Measurements from ENCODE around the gene AFF3.

AFF3 gene

DNA sequence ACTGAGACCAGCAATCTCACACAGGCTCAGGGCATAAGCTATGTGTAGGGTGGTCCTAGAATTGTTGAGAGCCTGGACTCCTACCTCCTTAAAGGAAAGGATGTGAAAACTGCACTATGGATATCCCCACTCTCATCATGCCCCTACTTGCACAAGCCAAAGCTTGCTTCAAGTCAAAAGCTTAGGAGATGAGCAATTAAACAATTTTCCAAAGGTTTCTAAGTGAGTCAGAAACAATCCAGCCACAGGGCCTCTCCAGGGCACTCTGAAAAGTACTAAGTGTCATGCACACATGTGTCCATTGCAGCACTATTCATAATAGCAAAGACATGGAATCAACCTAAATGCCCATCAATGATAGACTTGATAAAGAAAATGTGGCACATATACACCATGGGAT lies 215.4 kb downstream of the AFF3 start:
- no peak for DNase-seq (ENCODE audit: low spot score)
- TF ChIP-seq, protein P1, sequence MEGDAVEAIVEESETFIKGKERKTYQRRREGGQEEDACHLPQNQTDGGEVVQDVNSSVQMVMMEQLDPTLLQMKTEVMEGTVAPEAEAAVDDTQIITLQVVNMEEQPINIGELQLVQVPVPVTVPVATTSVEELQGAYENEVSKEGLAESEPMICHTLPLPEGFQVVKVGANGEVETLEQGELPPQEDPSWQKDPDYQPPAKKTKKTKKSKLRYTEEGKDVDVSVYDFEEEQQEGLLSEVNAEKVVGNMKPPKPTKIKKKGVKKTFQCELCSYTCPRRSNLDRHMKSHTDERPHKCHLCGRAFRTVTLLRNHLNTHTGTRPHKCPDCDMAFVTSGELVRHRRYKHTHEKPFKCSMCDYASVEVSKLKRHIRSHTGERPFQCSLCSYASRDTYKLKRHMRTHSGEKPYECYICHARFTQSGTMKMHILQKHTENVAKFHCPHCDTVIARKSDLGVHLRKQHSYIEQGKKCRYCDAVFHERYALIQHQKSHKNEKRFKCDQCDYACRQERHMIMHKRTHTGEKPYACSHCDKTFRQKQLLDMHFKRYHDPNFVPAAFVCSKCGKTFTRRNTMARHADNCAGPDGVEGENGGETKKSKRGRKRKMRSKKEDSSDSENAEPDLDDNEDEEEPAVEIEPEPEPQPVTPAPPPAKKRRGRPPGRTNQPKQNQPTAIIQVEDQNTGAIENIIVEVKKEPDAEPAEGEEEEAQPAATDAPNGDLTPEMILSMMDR (IDR thresholded peaks at IDR 0.05; ENCODE audit: borderline replicate concordance, control extremely low read depth, extremely low read depth, insufficient read depth, missing control alignments) = no peak
- in situ Hi-C loops (cut with MboI; ENCODE audit: low sequenced_read_pairs, unreplicated experiment) = no loop called here

DNA sequence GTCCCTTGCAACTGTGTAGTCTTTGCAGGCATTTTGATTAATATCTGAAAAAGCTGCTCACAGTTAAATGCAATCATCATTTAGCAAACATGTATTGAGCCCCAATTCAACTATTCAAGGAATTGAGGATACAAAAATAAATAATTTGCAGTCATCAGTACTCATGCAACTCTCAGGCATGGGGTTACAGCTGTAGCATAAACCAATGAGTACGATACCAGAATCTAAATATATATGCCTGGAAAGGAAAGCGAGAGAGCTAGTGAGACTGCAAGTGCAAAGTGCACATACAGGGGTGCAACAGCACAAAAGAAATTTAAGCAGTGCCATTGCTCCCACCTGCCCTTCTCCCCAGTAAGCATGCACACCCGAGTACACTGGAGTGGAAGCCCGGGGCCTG lies 216.4 kb downstream of the AFF3 start:
- TF ChIP-seq, protein P1 (IDR thresholded peaks at IDR 0.05; ENCODE audit: borderline replicate concordance, control extremely low read depth, extremely low read depth, insufficient read depth, missing control alignments) = no peak
- in situ Hi-C loops (cut with MboI; ENCODE audit: low sequenced_read_pairs, unreplicated experiment) = no loop called here
- no peak for DNase-seq (ENCODE audit: low spot score)

DNA sequence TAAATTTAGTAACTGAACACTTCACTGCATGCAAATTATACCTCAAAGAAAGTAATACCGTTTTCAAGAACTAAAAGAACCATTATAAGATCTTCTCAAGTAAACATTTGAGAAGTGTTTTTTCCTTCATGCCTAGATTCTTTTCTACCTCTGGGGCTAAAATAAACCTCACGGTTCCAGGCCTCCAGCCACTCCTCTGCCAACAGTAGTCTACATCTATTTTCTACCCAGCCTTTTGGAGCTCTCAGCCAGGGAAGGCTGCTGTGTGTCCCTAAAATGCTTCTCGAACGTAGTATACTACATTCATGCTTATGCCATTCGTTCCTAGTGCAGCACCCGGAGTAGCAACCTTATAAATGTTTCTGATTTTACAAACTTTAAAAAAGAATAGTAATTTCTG lies 219.7 kb downstream of the AFF3 start:
- in situ Hi-C loops (cut with MboI; ENCODE audit: low sequenced_read_pairs, unreplicated experiment) = no loop called here
- no peak for DNase-seq (ENCODE audit: low spot score)
- TF ChIP-seq, protein P1 (IDR thresholded peaks at IDR 0.05; ENCODE audit: borderline replicate concordance, control extremely low read depth, extremely low read depth, insufficient read depth, missing control alignments) = no peak

DNA sequence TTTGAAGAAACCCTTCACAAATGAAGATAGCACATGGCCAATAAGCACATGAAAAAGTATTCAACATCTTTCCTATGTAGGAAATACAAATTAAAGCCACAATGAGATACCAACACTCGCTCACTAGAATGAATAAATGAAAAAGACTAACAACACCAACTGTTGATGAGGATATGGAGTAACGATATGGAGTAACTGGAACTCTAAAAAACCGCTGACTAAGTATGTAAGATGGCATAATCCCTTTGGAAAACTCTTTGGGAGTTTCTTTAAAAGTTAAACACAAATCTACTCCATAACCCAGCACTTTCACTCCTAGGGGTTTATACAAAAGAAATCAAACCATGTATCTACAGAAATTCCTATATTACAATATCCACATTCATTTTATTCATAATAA lies 220.5 kb downstream of the AFF3 start:
- TF ChIP-seq, protein P1 (IDR thresholded peaks at IDR 0.05; ENCODE audit: borderline replicate concordance, control extremely low read depth, extremely low read depth, insufficient read depth, missing control alignments) = no peak
- in situ Hi-C loops (cut with MboI; ENCODE audit: low sequenced_read_pairs, unreplicated experiment) = no loop called here
- no peak for DNase-seq (ENCODE audit: low spot score)

DNA sequence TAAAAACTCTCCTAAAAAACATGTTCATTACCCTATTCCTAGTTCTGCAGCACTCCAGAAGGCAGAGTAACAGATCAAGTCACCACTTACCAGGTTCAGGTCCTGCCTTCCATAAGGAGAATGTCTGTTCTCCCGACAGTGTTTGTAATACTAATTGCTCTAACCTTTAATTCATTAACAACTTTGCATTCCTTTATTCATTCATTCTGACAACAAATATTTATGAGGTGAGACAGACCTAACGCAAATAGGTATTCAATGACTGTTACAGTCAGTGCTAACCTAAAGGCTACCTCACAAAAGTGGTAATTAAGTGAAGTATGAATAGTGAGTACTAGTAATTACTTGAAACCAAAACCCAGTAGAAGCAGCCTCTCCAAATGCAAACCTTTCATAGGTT lies 224.0 kb downstream of the AFF3 start:
- in situ Hi-C loops (cut with MboI; ENCODE audit: low sequenced_read_pairs, unreplicated experiment) = no loop called here
- DNase-seq (ENCODE audit: low spot score) = no peak
- TF ChIP-seq, protein P1 (IDR thresholded peaks at IDR 0.05; ENCODE audit: borderline replicate concordance, control extremely low read depth, extremely low read depth, insufficient read depth, missing control alignments) = no peak

DNA sequence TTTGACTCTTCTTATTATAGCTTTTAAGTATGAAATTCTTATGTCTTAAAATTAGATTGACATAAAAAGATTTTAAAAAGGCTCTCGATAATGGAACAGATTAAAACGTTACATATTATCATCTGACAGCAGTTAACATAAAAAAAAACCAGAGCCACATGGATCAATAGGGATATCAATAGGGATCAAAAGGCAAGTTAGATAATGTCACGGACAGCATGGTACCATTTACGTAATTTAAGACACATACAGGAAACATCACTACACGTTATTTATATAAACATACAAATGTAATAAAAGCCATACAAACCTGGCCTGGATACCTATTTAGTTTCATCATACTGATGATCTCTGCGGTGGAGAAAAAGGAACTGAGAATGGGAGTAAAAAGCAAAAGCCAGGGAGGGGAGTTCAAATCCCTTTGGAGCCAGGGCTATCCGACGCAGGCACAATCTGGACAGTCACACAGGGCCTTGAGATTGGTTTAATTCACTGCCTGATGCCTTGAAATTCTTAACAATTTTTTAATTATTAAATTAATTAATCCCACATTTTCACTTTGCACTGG lies 227.2 kb downstream of the AFF3 start:
- TF ChIP-seq, protein P1 (IDR thresholded peaks at IDR 0.05; ENCODE audit: borderline replicate concordance, control extremely low read depth, extremely low read depth, insufficient read depth, missing control alignments) = no peak
- in situ Hi-C loops (cut with MboI; ENCODE audit: low sequenced_read_pairs, unreplicated experiment) = no loop called here
- no peak for DNase-seq (ENCODE audit: low spot score)

DNA sequence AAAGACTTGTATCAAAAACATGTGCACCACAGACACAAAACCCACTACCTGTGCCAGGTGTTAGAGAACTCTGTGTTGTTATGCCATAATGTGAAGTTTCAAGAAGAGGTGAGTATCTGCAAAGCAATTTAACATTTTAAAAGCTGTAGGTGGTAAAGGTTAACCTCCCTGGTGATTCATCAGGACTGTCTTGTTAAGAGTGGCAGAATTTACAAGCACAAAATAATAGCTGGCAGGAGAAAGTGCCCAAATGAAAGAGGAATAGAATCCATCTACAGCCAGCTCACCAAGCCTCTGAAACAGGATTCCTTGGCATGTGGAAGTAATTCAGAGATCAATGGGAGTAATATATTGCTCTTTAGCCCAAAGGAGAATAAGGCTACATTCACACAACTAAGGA lies 230.7 kb downstream of the AFF3 start:
- DNase-seq (ENCODE audit: low spot score) = no peak
- TF ChIP-seq, protein P1 (IDR thresholded peaks at IDR 0.05; ENCODE audit: borderline replicate concordance, control extremely low read depth, extremely low read depth, insufficient read depth, missing control alignments) = no peak
- in situ Hi-C loops (cut with MboI; ENCODE audit: low sequenced_read_pairs, unreplicated experiment) = no loop called here

Data from GM13976 (cell line).